K562 treated with DMSO at 1 percent for 48 hours (cell line): Measurements from ENCODE around the gene ERLEC1. TPM values are rescaled to one million over a fixed set of nuclear protein-coding genes. Genes with fewer than 3 reads are reported as not detected.

Source experiments
- total RNA-seq: library from RNA; unstranded; fragments of 300-600 nt; gene quantifications from 2 replicates; pipeline ENCODE4 v1.2.3, GENCODE V29; 2022; ENCODE audit warnings: low replicate concordance; ENCODE audit errors: extremely low read depth

ERLEC1 gene
- total RNA-seq, result not detected in 2 replicates

GRCh38 chr2:53786705-53787613, at the start of gene ERLEC1, which contains the start of gene ASB3:
TSS of gene ERLEC1 (plus strand) at chr2:53787044. CDS start at chr2:53787211, 167 bp downstream.
TSS of gene ASB3 (minus strand) at chr2:53786953. CDS start at chr2:53765572, 21,381 bp downstream.

GRCh38 chr2:53767405-53768241, 19.2 kb upstream of the ERLEC1 start, which contains the start of gene CHAC2:
TSS of gene CHAC2 (plus strand) at chr2:53767804. CDS start at chr2:53767887, 83 bp downstream.

GRCh38 chr2:53859206-53860181, 72.7 kb downstream of the ERLEC1 start, which contains the start of gene GPR75:
TSS of gene GPR75 (minus strand) at chr2:53859967. CDS start at chr2:53854756, 5,211 bp downstream.

Other genes with a start within 250 kb of the ERLEC1 start
- not detected in 2 replicates for gene CHAC2, start 19.2 kb upstream of the ERLEC1 start, total RNA-seq
- not detected in 2 replicates for gene ASB3, start 91 bp upstream of the ERLEC1 start, total RNA-seq
- gene GPR75, start 72.9 kb downstream of the ERLEC1 start, total RNA-seq, result not detected in 2 replicates
- 211 TPM in 1 of 2 replicates, not detected in the other for gene PSME4, start 183.9 kb downstream of the ERLEC1 start, total RNA-seq